Activated CD8-positive, alpha-beta memory T cell treated with anti-CD3 and anti-CD28 coated beads for 4 hours (primary cell): ENCODE measurements around the gene TUBB3.

Source experiments
- DNase-seq, 2 donors: peaks; one replicate each; pipeline ENCODE4 v3.0.0-alpha.2; 2020; ENCODE audit warnings: low read depth in 2 of 2

Gene TUBB3

DNA sequence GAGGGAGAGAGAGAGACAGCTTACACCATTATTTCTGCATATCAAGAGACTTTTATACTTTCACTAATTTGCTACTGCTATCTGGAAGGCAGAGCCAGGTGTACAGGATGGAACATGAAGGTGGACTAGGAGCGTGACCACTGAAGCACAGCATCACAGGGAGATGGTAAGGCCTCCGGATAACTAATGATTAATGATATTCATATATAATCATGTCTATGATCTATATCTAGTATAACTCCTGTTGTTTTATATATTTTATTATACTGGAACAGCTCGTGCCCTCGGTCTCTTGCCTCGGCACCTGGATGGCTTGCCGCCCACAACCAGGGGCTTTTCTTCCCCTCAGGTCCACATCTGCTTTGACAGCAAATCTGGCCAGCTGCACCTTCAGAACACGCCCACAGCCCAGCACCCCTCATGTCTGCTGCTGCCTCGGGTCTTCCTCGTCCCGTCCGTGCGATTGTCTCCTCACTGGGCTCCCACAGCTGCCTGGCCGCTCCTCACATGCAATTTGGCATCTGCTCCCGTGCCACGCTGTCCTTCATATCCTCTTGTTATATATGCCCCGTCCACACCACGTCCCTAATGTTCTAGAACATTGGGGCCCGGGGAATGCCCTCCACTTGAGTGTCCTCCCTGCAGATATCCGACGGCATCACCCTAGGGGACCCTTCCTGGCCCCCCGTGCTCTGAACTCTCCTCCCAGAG is 15.2 kb downstream of the TUBB3 start:
- no peak for DNase-seq

- DNase-seq: no peak
Observed at GRCh38 chr16:89944773-89945172, 21.6 kb downstream of the TUBB3 start.

DNA sequence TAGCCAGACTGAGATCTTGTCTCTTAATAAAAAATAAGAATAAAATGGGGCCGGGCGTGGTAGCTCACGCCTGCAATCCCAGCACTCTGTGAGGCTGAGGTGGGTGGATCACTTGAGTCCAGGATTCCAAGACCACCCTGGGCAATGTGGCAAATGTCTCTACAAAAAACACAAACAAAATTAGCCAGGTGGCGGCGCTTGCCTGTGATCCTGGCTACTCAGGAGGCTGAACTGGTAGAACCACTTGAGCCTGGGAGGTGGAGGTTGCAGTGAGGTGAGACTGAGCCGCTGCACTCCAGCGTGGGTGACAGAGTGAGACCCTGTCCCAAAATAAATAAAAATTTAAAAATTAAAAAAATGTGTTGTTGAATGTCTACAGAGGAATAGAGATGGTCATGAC is 22.5 kb downstream of the TUBB3 start:
- no peak for DNase-seq

- DNase-seq: no peak
Observed at GRCh38 chr16:89946515-89946914, 23.4 kb downstream of the TUBB3 start.

GRCh38 chr16:89949121-89949742 is 26.1 kb downstream of the TUBB3 start:
- DNase-seq: no peak

DNA sequence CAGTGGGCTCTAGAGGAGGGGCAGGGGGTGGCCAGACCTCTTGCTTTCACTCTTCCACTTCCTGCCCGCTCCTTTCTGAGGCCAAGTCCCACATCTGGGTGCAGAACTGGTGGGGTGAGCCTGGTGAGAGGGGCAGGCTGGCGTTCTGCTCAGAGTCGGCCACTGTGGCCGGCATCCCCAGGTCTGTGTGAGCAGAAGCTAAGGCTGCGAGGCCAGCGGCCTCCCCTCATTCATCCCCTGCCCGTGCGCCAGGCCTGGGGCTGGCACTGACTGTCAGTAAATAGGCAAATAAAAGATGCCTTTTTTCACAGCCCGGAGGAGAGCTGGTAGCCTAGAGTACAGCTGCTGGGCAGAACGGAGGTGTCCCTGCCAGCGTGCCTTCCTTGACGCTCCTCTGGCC is 26.6 kb downstream of the TUBB3 start:
- no peak for DNase-seq

GRCh38 chr16:89951509-89951908 is 28.4 kb downstream of the TUBB3 start:
- no peak for DNase-seq

- no peak for DNase-seq
Observed at GRCh38 chr16:89952049-89952448, 28.9 kb downstream of the TUBB3 start.

- DNase-seq: no peak
Observed at GRCh38 chr16:89952551-89952950, 29.4 kb downstream of the TUBB3 start.

GRCh38 chr16:89953671-89954406 is 30.7 kb downstream of the TUBB3 start:
- no peak for DNase-seq

- DNase-seq: no peak
Observed at GRCh38 chr16:89954462-89954861, 31.3 kb downstream of the TUBB3 start.

GRCh38 chr16:89955001-89955685 is 32.0 kb downstream of the TUBB3 start:
- DNase-seq: no peak

- no peak for DNase-seq
Observed at GRCh38 chr16:89956505-89957215, 33.5 kb downstream of the TUBB3 start.

GRCh38 chr16:89957216-89957785 is 34.2 kb downstream of the TUBB3 start:
- DNase-seq: no peak

GRCh38 chr16:89958068-89958467 is 34.9 kb downstream of the TUBB3 start:
- no peak for DNase-seq

DNA sequence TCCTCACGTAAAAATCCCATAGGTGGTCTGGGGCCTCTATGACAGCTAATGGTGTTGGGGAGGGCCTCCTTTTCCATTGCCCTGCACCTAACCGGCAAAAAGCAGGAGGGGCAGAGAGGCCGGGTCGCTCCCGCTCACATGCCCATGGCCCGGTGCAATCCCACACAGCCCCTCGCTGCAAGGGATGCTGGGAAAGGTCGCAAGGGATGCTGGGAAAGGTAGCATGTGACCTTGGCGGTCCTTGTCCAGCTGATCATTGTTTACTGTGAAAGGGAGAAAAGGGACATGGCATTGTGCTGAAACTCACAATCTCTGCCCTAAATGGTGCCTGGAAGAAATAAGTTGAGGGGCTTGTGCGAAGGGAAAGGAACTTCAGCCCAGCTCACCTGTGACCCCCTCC is 35.5 kb downstream of the TUBB3 start:
- DNase-seq: no peak

- no peak for DNase-seq
Observed at GRCh38 chr16:89960966-89961365, 37.8 kb downstream of the TUBB3 start.

DNA sequence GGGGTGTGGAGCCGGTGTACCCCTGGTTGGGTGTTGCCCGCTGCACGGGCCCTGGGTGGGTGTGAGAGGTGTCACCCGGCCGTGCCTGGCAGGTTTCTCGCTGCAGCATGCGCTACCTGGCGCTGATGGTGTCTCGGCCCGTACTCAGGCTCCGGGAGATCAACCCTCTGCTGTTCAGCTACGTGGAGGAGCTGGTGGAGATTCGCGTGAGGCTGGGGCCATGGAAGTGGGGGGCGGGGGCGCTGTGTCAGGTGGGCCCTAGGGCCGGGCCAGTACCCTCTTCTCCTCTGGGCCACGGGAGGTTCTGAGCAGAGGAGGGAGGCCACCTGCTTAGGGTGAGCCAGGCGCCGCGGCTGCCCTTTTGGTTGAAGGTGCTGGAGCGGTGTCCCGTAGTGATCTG is 38.8 kb downstream of the TUBB3 start:
- no peak for DNase-seq

- DNase-seq: no peak
Observed at GRCh38 chr16:89962754-89963498, 39.8 kb downstream of the TUBB3 start.

DNA sequence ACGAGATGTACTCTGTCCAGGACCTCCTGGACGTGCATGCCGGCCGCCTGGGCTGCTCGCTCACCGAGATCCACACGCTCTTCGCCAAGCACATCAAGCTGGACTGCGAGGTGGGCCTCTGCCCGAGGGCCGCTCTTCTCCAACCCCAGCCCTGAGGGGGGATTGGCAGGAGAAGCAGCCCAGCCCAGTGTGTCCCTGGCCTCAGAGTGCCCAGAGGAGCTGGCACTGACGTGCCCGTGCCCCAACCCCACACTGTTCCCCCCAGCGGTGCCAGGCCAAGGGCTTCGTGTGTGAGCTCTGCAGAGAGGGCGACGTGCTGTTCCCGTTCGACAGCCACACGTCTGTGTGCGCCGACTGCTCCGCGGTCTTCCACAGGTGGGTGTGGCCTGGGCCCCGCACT is 41.1 kb downstream of the TUBB3 start:
- no peak for DNase-seq
